ENCODE data around the gene MYL6B. TPM values are rescaled to one million over a fixed set of nuclear protein-coding genes. Genes with fewer than 3 reads are reported as not detected.

The MYL6B gene
- polyA plus RNA-seq, 10 donors, result 502 to 996 (median 790) TPM

GRCh38 chr12:56163533-56164344 lies 11.4 kb downstream of the MYL6B start:
- no peak for DNase-seq

GRCh38 chr12:56164345-56164729 lies 11.9 kb downstream of the MYL6B start:
- no peak for DNase-seq

GRCh38 chr12:56165369-56165768 lies 13.0 kb downstream of the MYL6B start:
- no peak for DNase-seq

GRCh38 chr12:56169229-56169759 lies 16.9 kb downstream of the MYL6B start:
- no peak for DNase-seq

- no peak for DNase-seq
Observed at GRCh38 chr12:56172839-56173238, 20.5 kb downstream of the MYL6B start.

GRCh38 chr12:56178347-56178746 lies 26.0 kb downstream of the MYL6B start:
- no peak for DNase-seq

GRCh38 chr12:56186957-56187356 lies 34.6 kb downstream of the MYL6B start:
- no peak for DNase-seq

- peak in 1 of 3 donors; percentile 35 for DNase-seq
Observed at GRCh38 chr12:56188131-56188777, 35.9 kb downstream of the MYL6B start.

- DNase-seq, result peak in 1 of 3 donors; percentile 55
Observed at GRCh38 chr12:56188778-56189098, 36.4 kb downstream of the MYL6B start.

- DNase-seq, result peak; percentile 87 to 94 (median 91)
Observed at GRCh38 chr12:56189099-56189917, 36.9 kb downstream of the MYL6B start, which contains the start of gene SMARCC2. SMARCC2 (minus strand) TSS chr12:56189483; CDS start chr12:56189461, 22 bp downstream.

GRCh38 chr12:56189918-56190694 lies 37.7 kb downstream of the MYL6B start:
- DNase-seq, result peak; percentile 87 to 96 (median 94)

- DNase-seq, result peak in 1 of 3 donors; percentile 24
Observed at GRCh38 chr12:56190695-56191155, 38.3 kb downstream of the MYL6B start.

- DNase-seq, result no peak
Observed at GRCh38 chr12:56192582-56192981, 40.2 kb downstream of the MYL6B start.

- DNase-seq, result peak; percentile 76 to 87 (median 81)
Observed at GRCh38 chr12:56193025-56193578, 40.7 kb downstream of the MYL6B start.

GRCh38 chr12:56196818-56197550 lies 44.6 kb downstream of the MYL6B start:
- peak in 1 of 3 donors; percentile 78 for DNase-seq

GRCh38 chr12:56197921-56198635 lies 45.7 kb downstream of the MYL6B start:
- no peak for DNase-seq

GRCh38 chr12:56198836-56199235 lies 46.4 kb downstream of the MYL6B start:
- no peak for DNase-seq

GRCh38 chr12:56202366-56202765 lies 50.0 kb downstream of the MYL6B start:
- DNase-seq, result no peak

- DNase-seq, result no peak
Observed at GRCh38 chr12:56202838-56203237, 50.5 kb downstream of the MYL6B start.

Data from muscle of back (tissue), 11 donors.